ENCODE results near the gene RPL36. TPM values are rescaled to one million over a fixed set of nuclear protein-coding genes. Genes with fewer than 3 reads are reported as not detected.

The RPL36 gene
- total and polyA plus RNA-seq, 2 of the 8 experiments (the other 6 are each of a cell fraction or from before 2014, with no cell fraction given) = 951 to 1,075 TPM

DNA sequence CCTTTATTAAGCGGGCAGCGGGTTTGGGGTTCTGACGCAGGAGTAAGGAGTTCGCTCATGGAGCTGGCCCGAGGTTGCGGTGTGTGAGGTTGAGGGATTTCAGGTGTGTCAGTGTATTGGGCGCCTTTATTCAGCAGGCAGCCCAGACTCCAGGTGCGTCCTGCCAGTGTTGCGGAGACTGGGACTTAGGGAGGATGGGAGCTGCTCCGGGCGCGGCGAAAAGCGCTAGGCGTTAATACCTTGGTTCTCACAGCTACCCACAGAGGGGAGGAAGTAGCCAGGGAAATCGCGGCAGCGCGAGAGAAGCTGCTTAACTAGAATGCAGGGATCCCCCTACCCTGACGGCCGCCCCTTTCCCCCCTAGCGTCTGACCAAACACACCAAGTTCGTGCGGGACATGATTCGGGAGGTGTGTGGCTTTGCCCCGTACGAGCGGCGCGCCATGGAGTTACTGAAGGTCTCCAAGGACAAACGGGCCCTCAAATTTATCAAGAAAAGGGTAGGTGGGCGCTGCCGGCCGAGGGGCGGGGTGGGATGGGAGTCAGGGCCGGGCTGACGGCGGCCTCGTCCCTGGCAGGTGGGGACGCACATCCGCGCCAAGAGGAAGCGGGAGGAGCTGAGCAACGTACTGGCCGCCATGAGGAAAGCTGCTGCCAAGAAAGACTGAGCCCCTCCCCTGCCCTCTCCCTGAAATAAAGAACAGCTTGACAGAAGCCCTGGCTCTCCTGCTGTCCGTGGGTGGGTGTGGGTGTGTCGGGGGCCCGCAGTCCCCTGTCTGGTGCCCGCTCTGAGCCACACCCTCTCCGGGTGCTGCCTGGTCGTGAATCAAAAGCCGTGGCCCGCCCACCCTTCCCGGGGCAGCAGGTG lies 1.1 kb downstream of the RPL36 start (continued):
- TF ChIP-seq SUZ12 (IDR thresholded peaks at IDR 0.05; ENCODE audit: low read length) (no peak), POLR2A (IDR thresholded peaks at IDR 0.05; ENCODE audit: control extremely low read depth in 1 of 2, low read depth in 2 of 2, low read length in 2 of 2) (peak; percentile 2 to 64), ZNF274 (IDR thresholded peaks at IDR 0.05; ENCODE audit: borderline replicate concordance, extremely low read depth, low read length) (no peak), KDM5A (IDR thresholded peaks at IDR 0.05; ENCODE audit: low read length) (no peak), SRF (IDR thresholded peaks at IDR 0.05; ENCODE audit: low read depth, low read length) (no peak), BCL11A (IDR thresholded peaks at IDR 0.05; ENCODE audit: low read depth in 2 of 2, low read length in 2 of 2) (no peak), MAFK (IDR thresholded peaks at IDR 0.05; ENCODE audit: low read depth, low read length) (no peak), RFX5 (IDR thresholded peaks at IDR 0.05; ENCODE audit: borderline replicate concordance, low read depth, low read length) (no peak)
- TF ChIP-seq, protein P1, sequence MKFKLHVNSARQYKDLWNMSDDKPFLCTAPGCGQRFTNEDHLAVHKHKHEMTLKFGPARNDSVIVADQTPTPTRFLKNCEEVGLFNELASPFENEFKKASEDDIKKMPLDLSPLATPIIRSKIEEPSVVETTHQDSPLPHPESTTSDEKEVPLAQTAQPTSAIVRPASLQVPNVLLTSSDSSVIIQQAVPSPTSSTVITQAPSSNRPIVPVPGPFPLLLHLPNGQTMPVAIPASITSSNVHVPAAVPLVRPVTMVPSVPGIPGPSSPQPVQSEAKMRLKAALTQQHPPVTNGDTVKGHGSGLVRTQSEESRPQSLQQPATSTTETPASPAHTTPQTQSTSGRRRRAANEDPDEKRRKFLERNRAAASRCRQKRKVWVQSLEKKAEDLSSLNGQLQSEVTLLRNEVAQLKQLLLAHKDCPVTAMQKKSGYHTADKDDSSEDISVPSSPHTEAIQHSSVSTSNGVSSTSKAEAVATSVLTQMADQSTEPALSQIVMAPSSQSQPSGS (IDR thresholded peaks at IDR 0.05; ENCODE audit: low read length) = no peak
